Measurements from ENCODE around the gene LGR4.
A peak's percentile ranks its signal among the peaks of the same experiment; 100 is the strongest.

Gene LGR4

DNA sequence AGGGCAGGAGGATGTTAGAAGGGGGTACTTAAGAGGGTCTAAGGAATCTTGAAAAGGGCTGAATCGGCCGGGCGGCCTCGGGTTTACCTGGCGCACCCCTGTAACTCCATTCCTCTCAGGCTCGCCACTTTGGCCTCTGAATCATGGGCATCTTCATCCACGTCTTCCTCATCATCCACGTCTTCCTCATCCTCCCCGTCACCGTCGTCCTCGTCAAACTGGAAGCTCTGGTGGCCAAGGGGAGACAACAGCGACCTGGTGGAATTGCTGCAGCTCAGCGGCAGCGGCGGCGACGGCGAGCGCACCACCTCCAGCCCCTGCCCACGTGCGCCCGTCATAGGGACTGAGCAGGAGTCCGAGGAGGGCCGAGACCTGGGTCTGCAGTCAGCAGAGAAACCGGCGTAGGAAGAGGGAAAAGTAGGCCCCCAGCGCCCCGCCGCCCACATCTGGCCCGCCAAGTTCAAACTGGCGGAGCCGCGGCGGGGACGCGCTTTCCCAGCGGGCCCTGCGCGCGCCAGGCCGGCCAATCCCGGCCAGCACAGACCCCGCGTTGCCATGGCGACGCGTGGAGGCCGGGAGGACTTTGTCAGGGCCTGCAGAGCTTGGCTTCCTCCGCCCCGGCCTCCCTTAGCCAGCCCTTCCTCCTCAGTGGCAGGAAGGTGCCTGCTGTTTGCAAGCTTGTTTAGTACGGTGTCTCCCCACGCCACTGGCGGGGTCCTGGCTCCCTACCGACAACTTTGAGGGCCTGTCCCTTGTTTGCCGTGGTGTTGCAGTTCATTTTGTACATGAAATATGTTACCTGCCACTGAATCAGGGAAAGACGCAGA, 109.6 kb downstream of the LGR4 start, which contains the start of gene CCDC34:
TSS of gene CCDC34 (minus strand) at position 467 of the 827 bp plus-strand sequence. CDS start at position 446, 21 bp downstream.
- no peaks in the 10 kb centered on the region for H3K27me3 Mint-ChIP-seq
- H3K27ac Mint-ChIP-seq: peak within 1 kb of the TSS; percentile 82
- H3K4me3 Mint-ChIP-seq: peak within 1 kb of the TSS; percentile 87
- DNase-seq: peak; percentile 90
- H3K36me3 Mint-ChIP-seq (ENCODE audit: low read depth): peaks cover 3% of the 10 kb centered on the region
- H3K9me3 Mint-ChIP-seq: no peaks in the 10 kb centered on the region
- peaks cover 27% of the 10 kb centered on the region for H3K4me1 Mint-ChIP-seq (ENCODE audit: low read depth)

DNA sequence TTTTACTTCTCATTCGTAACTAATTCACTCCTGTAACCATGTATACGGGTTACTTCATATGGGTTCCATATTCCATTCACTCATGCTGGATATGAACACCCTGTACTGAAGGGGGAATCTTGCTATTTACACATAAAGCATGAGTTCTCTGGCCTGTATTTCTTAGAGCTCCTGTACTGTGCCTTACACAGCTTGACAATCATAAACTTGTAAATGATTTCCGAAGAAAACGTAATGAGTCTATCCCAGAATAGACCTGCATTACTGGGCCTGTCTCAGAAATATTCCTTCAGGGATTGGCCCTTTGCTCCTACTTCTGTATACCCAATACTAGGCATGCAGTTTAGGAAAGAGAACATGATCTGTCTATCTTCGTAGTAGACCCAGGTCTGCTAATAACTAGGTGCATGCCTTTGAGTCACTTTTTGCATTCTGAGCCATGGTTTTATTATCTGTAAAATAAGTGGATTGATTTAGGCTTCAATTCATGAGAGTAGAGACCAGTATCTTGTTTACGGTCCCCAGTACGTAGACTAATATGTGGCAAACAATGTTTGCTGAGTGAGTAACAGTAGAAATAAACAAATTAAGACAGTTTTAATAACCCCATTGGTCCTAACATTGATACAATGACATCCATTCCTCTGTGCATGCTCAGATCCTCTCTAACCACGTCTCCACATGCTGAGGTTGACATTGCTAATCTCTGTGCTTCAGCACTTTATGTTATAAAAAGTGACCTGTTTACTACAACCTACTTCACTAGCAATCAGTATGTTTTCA, 110.8 kb downstream of the LGR4 start:
- Mint-ChIP-seq H3K36me3 (ENCODE audit: low read depth) (peaks cover 3% of the 10 kb centered on the region), H3K9me3 (no peaks in the 10 kb centered on the region), H3K4me1 (ENCODE audit: low read depth) (peaks cover 27% of the 10 kb centered on the region), H3K27me3 (no peaks in the 10 kb centered on the region), H3K27ac (peak overlapping the region; percentile 82), H3K4me3 (peak overlapping the region; percentile 87)
- no peak for DNase-seq

DNA sequence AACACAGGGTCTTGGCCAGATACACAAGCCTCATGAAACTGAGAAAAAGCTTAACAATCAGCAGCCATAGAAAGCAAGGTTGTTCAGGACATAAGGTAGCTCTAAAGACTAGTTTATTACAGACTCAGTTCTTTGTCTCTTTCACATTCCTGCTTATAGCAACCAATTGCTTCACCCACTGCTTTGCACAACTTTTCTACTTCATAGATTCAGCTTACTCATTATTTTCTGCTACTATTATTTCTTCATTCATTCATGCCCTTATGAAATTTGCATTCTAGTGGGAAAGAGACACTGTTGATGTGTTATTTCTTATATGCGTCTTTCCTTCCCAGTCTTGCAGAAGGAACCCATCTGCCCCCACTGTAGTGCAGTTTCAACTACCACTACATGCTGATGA, 114.3 kb downstream of the LGR4 start:
- Mint-ChIP-seq H3K36me3 (ENCODE audit: low read depth) (peaks cover 8% of the 10 kb centered on the region), H3K4me1 (ENCODE audit: low read depth) (peaks cover 20% of the 10 kb centered on the region), H3K9me3 (no peaks in the 10 kb centered on the region), H3K4me3 (no peak overlapping the region), H3K27me3 (no peaks in the 10 kb centered on the region), H3K27ac (no peak overlapping the region)
- DNase-seq: no peak

GRCh38 chr11:27357250-27357649, 115.3 kb downstream of the LGR4 start:
- Mint-ChIP-seq H3K4me1 (ENCODE audit: low read depth) (peaks cover 13% of the 10 kb centered on the region), H3K9me3 (no peaks in the 10 kb centered on the region), H3K36me3 (ENCODE audit: low read depth) (peaks cover 5% of the 10 kb centered on the region), H3K27me3 (no peaks in the 10 kb centered on the region), H3K27ac (no peak overlapping the region), H3K4me3 (no peak overlapping the region)
- DNase-seq: no peak

- H3K4me3 Mint-ChIP-seq: no peak overlapping the region
- no peaks in the 10 kb centered on the region for H3K9me3 Mint-ChIP-seq
- H3K4me1 Mint-ChIP-seq (ENCODE audit: low read depth): peaks cover 7% of the 10 kb centered on the region
- no peak overlapping the region for H3K27ac Mint-ChIP-seq
- H3K36me3 Mint-ChIP-seq (ENCODE audit: low read depth): peaks cover 7% of the 10 kb centered on the region
- DNase-seq: no peak
- H3K27me3 Mint-ChIP-seq: no peaks in the 10 kb centered on the region
These were observed 115.9 kb downstream of the LGR4 start for GRCh38 chr11:27356624-27357222.

- H3K27me3 Mint-ChIP-seq: no peaks in the 10 kb centered on the region
- H3K9me3 Mint-ChIP-seq: no peaks in the 10 kb centered on the region
- no peak overlapping the region for H3K27ac Mint-ChIP-seq
- no peak for DNase-seq
- H3K36me3 Mint-ChIP-seq (ENCODE audit: low read depth): peaks cover 8% of the 10 kb centered on the region
- H3K4me1 Mint-ChIP-seq (ENCODE audit: low read depth): peaks cover 3% of the 10 kb centered on the region
- H3K4me3 Mint-ChIP-seq: no peak overlapping the region
These were observed 117.0 kb downstream of the LGR4 start for GRCh38 chr11:27355575-27356104.

GRCh38 chr11:27354359-27354965, 118.1 kb downstream of the LGR4 start:
- Mint-ChIP-seq H3K9me3 (no peaks in the 10 kb centered on the region), H3K27ac (no peak overlapping the region), H3K27me3 (no peaks in the 10 kb centered on the region), H3K36me3 (ENCODE audit: low read depth) (peaks cover 15% of the 10 kb centered on the region), H3K4me1 (ENCODE audit: low read depth) (peaks cover 3% of the 10 kb centered on the region), H3K4me3 (no peak overlapping the region)
- no peak for DNase-seq

GRCh38 chr11:27353593-27354358, 118.8 kb downstream of the LGR4 start:
- H3K9me3 Mint-ChIP-seq: no peaks in the 10 kb centered on the region
- H3K36me3 Mint-ChIP-seq (ENCODE audit: low read depth): peaks cover 17% of the 10 kb centered on the region
- H3K27ac Mint-ChIP-seq: no peak overlapping the region
- H3K4me3 Mint-ChIP-seq: no peak overlapping the region
- H3K4me1 Mint-ChIP-seq (ENCODE audit: low read depth): no peaks in the 10 kb centered on the region
- no peak for DNase-seq
- H3K27me3 Mint-ChIP-seq: no peaks in the 10 kb centered on the region

DNA sequence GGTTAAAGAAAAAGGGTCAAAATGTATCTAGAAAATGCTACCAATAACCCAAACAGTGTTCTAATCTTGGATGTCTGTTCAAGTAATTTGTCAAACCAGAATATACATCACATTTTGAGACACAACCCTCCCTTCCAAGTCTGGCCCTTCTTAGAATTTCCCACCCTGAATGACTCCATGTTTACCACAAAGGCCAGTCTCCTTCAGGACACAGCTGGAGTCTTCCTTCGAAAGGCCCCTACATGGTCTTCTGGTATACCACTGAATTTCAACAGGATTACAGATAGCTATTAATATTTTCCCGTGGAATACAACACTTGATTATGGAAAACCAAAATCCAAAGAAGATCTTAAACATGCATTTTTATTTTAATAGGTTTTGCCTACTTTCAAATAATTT, 119.8 kb downstream of the LGR4 start:
- H3K9me3 Mint-ChIP-seq: no peaks in the 10 kb centered on the region
- peaks cover 20% of the 10 kb centered on the region for H3K36me3 Mint-ChIP-seq (ENCODE audit: low read depth)
- no peak for DNase-seq
- no peaks in the 10 kb centered on the region for H3K4me1 Mint-ChIP-seq (ENCODE audit: low read depth)
- no peaks in the 10 kb centered on the region for H3K27me3 Mint-ChIP-seq
- H3K27ac Mint-ChIP-seq: no peak overlapping the region
- H3K4me3 Mint-ChIP-seq: no peak overlapping the region

- no peaks in the 10 kb centered on the region for H3K4me1 Mint-ChIP-seq (ENCODE audit: low read depth)
- no peaks in the 10 kb centered on the region for H3K27me3 Mint-ChIP-seq
- H3K9me3 Mint-ChIP-seq: no peaks in the 10 kb centered on the region
- H3K36me3 Mint-ChIP-seq (ENCODE audit: low read depth): peaks cover 21% of the 10 kb centered on the region
- H3K27ac Mint-ChIP-seq: no peak overlapping the region
- no peak for DNase-seq
- H3K4me3 Mint-ChIP-seq: no peak overlapping the region
These were observed 122.1 kb downstream of the LGR4 start for GRCh38 chr11:27350511-27350910.

GRCh38 chr11:27349919-27350318, 122.7 kb downstream of the LGR4 start:
- Mint-ChIP-seq H3K4me1 (ENCODE audit: low read depth) (no peaks in the 10 kb centered on the region), H3K36me3 (ENCODE audit: low read depth) (peaks cover 21% of the 10 kb centered on the region), H3K4me3 (no peak overlapping the region), H3K27me3 (no peaks in the 10 kb centered on the region), H3K27ac (no peak overlapping the region), H3K9me3 (no peaks in the 10 kb centered on the region)
- DNase-seq: no peak

- H3K9me3 Mint-ChIP-seq: no peaks in the 10 kb centered on the region
- no peak overlapping the region for H3K27ac Mint-ChIP-seq
- no peaks in the 10 kb centered on the region for H3K27me3 Mint-ChIP-seq
- no peak for DNase-seq
- H3K36me3 Mint-ChIP-seq (ENCODE audit: low read depth): peaks cover 21% of the 10 kb centered on the region
- no peak overlapping the region for H3K4me3 Mint-ChIP-seq
- H3K4me1 Mint-ChIP-seq (ENCODE audit: low read depth): no peaks in the 10 kb centered on the region
These were observed 124.2 kb downstream of the LGR4 start for GRCh38 chr11:27348340-27348873.

Data from activated T-cell treated with anti-CD3 and anti-CD28 coated beads, Interleukin-2, amount 50 U/mL, for 24 hours (primary cell).